GM23248 (cell line): ENCODE measurements around the gene DHDH. TPM values are rescaled to one million over a fixed set of nuclear protein-coding genes. Genes with fewer than 3 reads are reported as not detected.
"Not testable (repeated sequence)": the region's sequence is repeated elsewhere in the genome, so short reads cannot be mapped to it uniquely, and the experiment has no call there.

ENCODE experiments used
- DNase-seq: peaks from one replicate; pipeline ENCODE4 v3.0.0-alpha.2; 2015
- H2AFZ ChIP-seq: fragments of 200-600 bp; sonication (generic); 2 replicates; pipeline ENCODE4 v1.6.1; 2016; ENCODE audit warnings: antibody characterized with exemption
- H3F3A ChIP-seq: fragments of 200-600 bp; sonication (generic); 2 replicates; pipeline ENCODE4 v1.6.1; 2016; ENCODE audit warnings: mild to moderate bottlenecking, antibody characterized with exemption, mixed run types; ENCODE audit not compliant: insufficient read depth
- H3K27ac ChIP-seq: fragments of 200-600 bp; sonication (generic); 2 replicates; pipeline ENCODE4 v1.5.1; 2016; ENCODE audit warnings: mild to moderate bottlenecking
- H3K27me3 ChIP-seq: fragments of 200-600 bp; sonication (generic); replicated peaks from 2 replicates; pipeline ENCODE4 v1.6.1; 2016; ENCODE audit warnings: mild to moderate bottlenecking; ENCODE audit not compliant: insufficient read depth
- H3K36me3 ChIP-seq: fragments of 200-600 bp; sonication (generic); 2 replicates; pipeline ENCODE4 v1.6.1; 2016; ENCODE audit warnings: low read depth, mild to moderate bottlenecking
- H3K4me1 ChIP-seq: fragments of 200-600 bp; sonication (generic); 2 replicates; pipeline ENCODE4 v1.6.1; 2016; ENCODE audit warnings: mild to moderate bottlenecking; ENCODE audit not compliant: insufficient read depth
- H3K4me2 ChIP-seq: fragments of 200-600 bp; sonication (generic); one replicate; pipeline ENCODE4 v1.6.1; 2016; ENCODE audit warnings: mild to moderate bottlenecking; ENCODE audit not compliant: unreplicated experiment
- H3K4me3 ChIP-seq: fragments of 200-600 bp; sonication (generic); 2 replicates; pipeline ENCODE4 v1.5.1; 2016; ENCODE audit warnings: mild to moderate bottlenecking
- H3K79me2 ChIP-seq: fragments of 200-600 bp; sonication (generic); 2 replicates; pipeline ENCODE4 v1.6.1; 2016; ENCODE audit warnings: mild to moderate bottlenecking; ENCODE audit not compliant: insufficient read depth
- H3K9ac ChIP-seq: fragments of 200-600 bp; sonication (generic); 2 replicates; pipeline ENCODE4 v1.6.1; 2016; ENCODE audit warnings: mild to moderate bottlenecking
- H3K9me2 ChIP-seq: fragments of 200-600 bp; sonication (generic); 2 replicates; pipeline ENCODE4 v1.6.1; 2016; ENCODE audit warnings: mixed run types, mild to moderate bottlenecking, moderate library complexity; ENCODE audit not compliant: insufficient read depth
- H3K9me3 ChIP-seq: fragments of 200-600 bp; sonication (generic); one replicate; pipeline ENCODE4 v1.6.1; 2017; ENCODE audit warnings: low read depth
- H4K20me1 ChIP-seq: fragments of 200-600 bp; sonication (generic); 2 replicates; pipeline ENCODE4 v1.6.0; 2016; ENCODE audit not compliant: insufficient read depth
- EZH2 ChIP-seq: fragments of 200-600 bp; sonication (generic); IDR thresholded peaks from 2 replicates; pipeline ENCODE4 v1.6.1; 2018; ENCODE audit warnings: antibody characterized with exemption, mild to moderate bottlenecking; ENCODE audit not compliant: insufficient read depth, poor library complexity, severe bottlenecking
- EZH2phosphoT487 ChIP-seq: fragments of 200-600 bp; sonication (generic); IDR thresholded peaks from 2 replicates; pipeline ENCODE4 v1.6.1; 2018; ENCODE audit warnings: antibody characterized with exemption, moderate library complexity, mild to moderate bottlenecking, low read depth; ENCODE audit not compliant: insufficient read depth
- WGBS, 2 experiments: methylation state at CpG; one replicate each; pipeline ENCODE4 v1.1.6; 2015 to 2017; ENCODE audit warnings: low lambda C conversion rate in 2 of 2, low coverage in 1 of 2; ENCODE audit errors: missing lambda C conversion rate in 2 of 2; 5-methylcytosine and 5-hydroxymethylcytosine counted together
- in situ Hi-C: fragments of 300-500 bp; cut with MboI; formaldehyde crosslinking; loops from 2 replicates; pipeline ENCODE4 v1.15.0; 2020
- polyA plus RNA-seq: library from polyadenylated mRNA; unstranded; fragments of >200 nt; fragmentation: Nextera tagmentation; extraction: Ambion mirVana; gene quantifications from 2 replicates; pipeline ENCODE4 v1.2.1, GENCODE V29; 2016
- total RNA-seq: library from RNA; depleted of rRNA; stranded (reverse); fragments of >200 nt; shearing (Covaris generic); gene quantifications from 2 replicates; pipeline ENCODE4 v1.2.3, GENCODE V29; 2014

Gene DHDH
- total and polyA plus RNA-seq, 2 experiments from 2014 or later = not detected

- no peak overlapping the region for H2AFZ ChIP-seq
- WGBS, 2 experiments = 82 to 87% methylated on average over 17 to 18 of the region's 18 CpGs
- TF ChIP-seq EZH2phosphoT487 (no peak), EZH2 (no peak)
- no peaks in the 10 kb centered on the region for H3K79me2 ChIP-seq
- H3K9ac ChIP-seq = no peak overlapping the region
- in situ Hi-C loops = no loop called here
- H3K27ac ChIP-seq = no peak overlapping the region
- no peaks in the 10 kb centered on the region for H3K9me3 ChIP-seq
- H4K20me1 ChIP-seq = no peaks in the 10 kb centered on the region
- H3K4me2 ChIP-seq = no peak overlapping the region
- 0 out of 2 replicates have a peak, but pooled peaks cover 3% of the 10 kb centered on the region for H3K36me3 ChIP-seq
- H3F3A ChIP-seq = peaks cover 23% of the 10 kb centered on the region
- DNase-seq = no peak
- H3K4me1 ChIP-seq = peaks cover 23% of the 10 kb centered on the region
- no peaks in the 10 kb centered on the region for H3K27me3 ChIP-seq
- no peaks in the 10 kb centered on the region for H3K9me2 ChIP-seq
- H3K4me3 ChIP-seq = no peak overlapping the region
Observed at GRCh38 chr19:48922548-48923490, 10.7 kb upstream of the DHDH start.

- Histone ChIP-seq H3F3A (peaks cover 23% of the 10 kb centered on the region), H3K9me2 (no peaks in the 10 kb centered on the region), H3K4me3 (no peak overlapping the region), H3K27me3 (no peaks in the 10 kb centered on the region), H3K9me3 (no peaks in the 10 kb centered on the region), H2AFZ (no peak overlapping the region), H4K20me1 (no peaks in the 10 kb centered on the region), H3K27ac (peak overlapping the region; percentile 66), H3K4me1 (peaks cover 23% of the 10 kb centered on the region), H3K79me2 (no peaks in the 10 kb centered on the region), H3K36me3 (no peaks in the 10 kb centered on the region), H3K9ac (peak overlapping the region; percentile 63; the same call in 1 of the 2 replicates), H3K4me2 (peak overlapping the region; percentile 57)
- TF ChIP-seq EZH2 (no peak), EZH2phosphoT487 (no peak)
- in situ Hi-C loops = no loop called here
- DNase-seq = peak; percentile 92
- 43 to 45% methylated on average over 10 to 11 of the region's 11 CpGs for WGBS, 2 experiments
Observed at GRCh38 chr19:48925240-48925843, 8.2 kb upstream of the DHDH start.

- 81 to 88% methylated on average over 8 of the region's 8 CpGs for WGBS, 2 experiments
- H2AFZ ChIP-seq, in situ Hi-C loops: not testable (repeated sequence)
Observed at GRCh38 chr19:48925890-48926289, 7.6 kb upstream of the DHDH start.

GRCh38 chr19:48926909-48927308 is 6.6 kb upstream of the DHDH start:
- peaks cover 23% of the 10 kb centered on the region for H3F3A ChIP-seq
- WGBS, 2 experiments = 6 to 7% methylated on average over 10 of the region's 10 CpGs
- H4K20me1 ChIP-seq = no peaks in the 10 kb centered on the region
- no peaks in the 10 kb centered on the region for H3K9me3 ChIP-seq
- DNase-seq = peak; percentile 100
- H3K36me3 ChIP-seq = no peaks in the 10 kb centered on the region
- no peak overlapping the region for H3K4me3 ChIP-seq
- H3K79me2 ChIP-seq = no peaks in the 10 kb centered on the region
- H3K27me3 ChIP-seq = no peaks in the 10 kb centered on the region
- TF ChIP-seq EZH2 = no peak
- TF ChIP-seq EZH2phosphoT487 = no peak
- H2AFZ ChIP-seq = 0 out of 2 replicates have a peak overlapping the region, but pooled peaks have one; percentile 11
- peak overlapping the region; percentile 22 for H3K4me2 ChIP-seq
- in situ Hi-C loops = no loop called here
- peak overlapping the region; percentile 55 for H3K9ac ChIP-seq
- H3K4me1 ChIP-seq = peaks cover 23% of the 10 kb centered on the region
- peak overlapping the region; percentile 74 for H3K27ac ChIP-seq
- no peaks in the 10 kb centered on the region for H3K9me2 ChIP-seq

More at GRCh38 chr19:48925890-48926289, 7.6 kb upstream of the DHDH start:
- not testable (repeated sequence) for DNase-seq, H4K20me1 ChIP-seq, H3K27me3 ChIP-seq, H3K9me2 ChIP-seq, H3K9me3 ChIP-seq, H3K9ac ChIP-seq, H3K4me3 ChIP-seq, H3K36me3 ChIP-seq, H3K79me2 ChIP-seq
- Histone ChIP-seq H3F3A (peaks cover 23% of the 10 kb centered on the region), H3K4me1 (peaks cover 23% of the 10 kb centered on the region), H3K4me2 (peak overlapping the region; percentile 1), H3K27ac (peak overlapping the region; percentile 74; the same call in 1 of the 2 replicates)

- DNase-seq, H3K4me2 ChIP-seq, H3K27me3 ChIP-seq, in situ Hi-C loops, H3K36me3 ChIP-seq, H3K9ac ChIP-seq, H3K4me3 ChIP-seq, H3K79me2 ChIP-seq, H4K20me1 ChIP-seq, H3K9me3 ChIP-seq, H3K27ac ChIP-seq, H3K9me2 ChIP-seq, H2AFZ ChIP-seq: not testable (repeated sequence)
- WGBS, 2 experiments = 87 to 89% methylated on average over 17 of the region's 17 CpGs
- Histone ChIP-seq H3K4me1 (peaks cover 23% of the 10 kb centered on the region), H3F3A (peaks cover 23% of the 10 kb centered on the region)
Observed at GRCh38 chr19:48927692-48928091, 5.8 kb upstream of the DHDH start.
